Measurements from ENCODE around the gene PLA2G4B. TPM values are rescaled to one million over a fixed set of nuclear protein-coding genes. Genes with fewer than 3 reads are reported as not detected.

PLA2G4B gene
- total RNA-seq, 1 experiment from 2014 or later, result 4.7 TPM

DNA sequence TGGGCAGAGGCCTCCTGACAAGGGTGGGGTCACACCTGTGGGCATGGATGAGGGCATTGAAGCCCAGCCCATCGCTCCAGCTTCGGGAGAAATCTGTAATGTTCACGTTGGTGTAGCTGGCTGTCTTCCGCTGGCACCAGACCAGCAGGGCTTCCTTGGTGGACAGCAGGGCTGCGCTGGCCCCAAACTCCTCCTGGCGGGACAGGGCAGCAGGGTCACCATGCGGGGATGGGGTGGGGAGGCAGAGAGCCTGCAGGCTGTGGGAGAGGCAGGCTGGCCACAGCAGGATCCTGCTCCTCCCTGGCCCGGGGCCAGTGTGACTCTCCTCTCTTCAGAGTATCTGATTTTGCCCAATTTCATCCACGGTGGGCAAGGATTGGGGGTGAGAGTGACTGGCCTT lies 49.2 kb downstream of the PLA2G4B start:
- Histone ChIP-seq H3K36me3 (ENCODE audit: control insufficient read depth, insufficient read depth, low read length) (no peaks in the 10 kb centered on the region), H3K27ac (ENCODE audit: low read length) (no peak overlapping the region), H3K27me3 (ENCODE audit: control insufficient read depth, insufficient read depth, low read length) (no peaks in the 10 kb centered on the region), H3K4me1 (ENCODE audit: control insufficient read depth, insufficient read depth, low read length) (no peaks in the 10 kb centered on the region; the same call in 1 of the 2 replicates), H3K9me3 (ENCODE audit: control insufficient read depth, insufficient read depth, low read depth, low read length) (no peaks in the 10 kb centered on the region), H3K4me3 (ENCODE audit: low read depth in 2 of 2, low read length in 2 of 2) (no peak overlapping the region)
- intact Hi-C loops (cut with micrococcal nuclease; ENCODE audit: unreplicated experiment) (no loop called here), in situ Hi-C loops (cut with HindIII; ENCODE audit: low pct_unique_long_range_greater_than_20kb, low sequenced_read_pairs) (no loop called here)
- POLR2A ChIA-PET, result no interaction called here
- ATAC-seq (no peak), DNase-seq (ENCODE audit: low read depth, low spot score) (no peak)
- no TSS peak for BruUV-seq (replicated peaks)
- CTCF ChIA-PET, result no interaction called here
- no peak for TF ChIP-seq POLR2AphosphoS5 (IDR thresholded peaks at IDR 0.05; ENCODE audit: low read depth, low read length)
- TF ChIP-seq, protein P1, sequence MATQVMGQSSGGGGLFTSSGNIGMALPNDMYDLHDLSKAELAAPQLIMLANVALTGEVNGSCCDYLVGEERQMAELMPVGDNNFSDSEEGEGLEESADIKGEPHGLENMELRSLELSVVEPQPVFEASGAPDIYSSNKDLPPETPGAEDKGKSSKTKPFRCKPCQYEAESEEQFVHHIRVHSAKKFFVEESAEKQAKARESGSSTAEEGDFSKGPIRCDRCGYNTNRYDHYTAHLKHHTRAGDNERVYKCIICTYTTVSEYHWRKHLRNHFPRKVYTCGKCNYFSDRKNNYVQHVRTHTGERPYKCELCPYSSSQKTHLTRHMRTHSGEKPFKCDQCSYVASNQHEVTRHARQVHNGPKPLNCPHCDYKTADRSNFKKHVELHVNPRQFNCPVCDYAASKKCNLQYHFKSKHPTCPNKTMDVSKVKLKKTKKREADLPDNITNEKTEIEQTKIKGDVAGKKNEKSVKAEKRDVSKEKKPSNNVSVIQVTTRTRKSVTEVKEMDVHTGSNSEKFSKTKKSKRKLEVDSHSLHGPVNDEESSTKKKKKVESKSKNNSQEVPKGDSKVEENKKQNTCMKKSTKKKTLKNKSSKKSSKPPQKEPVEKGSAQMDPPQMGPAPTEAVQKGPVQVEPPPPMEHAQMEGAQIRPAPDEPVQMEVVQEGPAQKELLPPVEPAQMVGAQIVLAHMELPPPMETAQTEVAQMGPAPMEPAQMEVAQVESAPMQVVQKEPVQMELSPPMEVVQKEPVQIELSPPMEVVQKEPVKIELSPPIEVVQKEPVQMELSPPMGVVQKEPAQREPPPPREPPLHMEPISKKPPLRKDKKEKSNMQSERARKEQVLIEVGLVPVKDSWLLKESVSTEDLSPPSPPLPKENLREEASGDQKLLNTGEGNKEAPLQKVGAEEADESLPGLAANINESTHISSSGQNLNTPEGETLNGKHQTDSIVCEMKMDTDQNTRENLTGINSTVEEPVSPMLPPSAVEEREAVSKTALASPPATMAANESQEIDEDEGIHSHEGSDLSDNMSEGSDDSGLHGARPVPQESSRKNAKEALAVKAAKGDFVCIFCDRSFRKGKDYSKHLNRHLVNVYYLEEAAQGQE (IDR thresholded peaks at IDR 0.05; ENCODE audit: insufficient read depth in 1 of 2, low read depth in 2 of 2, low read length in 1 of 2), result no peak
- no peak for TF ChIP-seq SIN3A (IDR thresholded peaks at IDR 0.05; ENCODE audit: borderline replicate concordance, insufficient read depth, low read depth, low read length)
- TF ChIP-seq TCF7L2 (IDR thresholded peaks at IDR 0.05; ENCODE audit: low read depth, low read length), result no peak

DNA sequence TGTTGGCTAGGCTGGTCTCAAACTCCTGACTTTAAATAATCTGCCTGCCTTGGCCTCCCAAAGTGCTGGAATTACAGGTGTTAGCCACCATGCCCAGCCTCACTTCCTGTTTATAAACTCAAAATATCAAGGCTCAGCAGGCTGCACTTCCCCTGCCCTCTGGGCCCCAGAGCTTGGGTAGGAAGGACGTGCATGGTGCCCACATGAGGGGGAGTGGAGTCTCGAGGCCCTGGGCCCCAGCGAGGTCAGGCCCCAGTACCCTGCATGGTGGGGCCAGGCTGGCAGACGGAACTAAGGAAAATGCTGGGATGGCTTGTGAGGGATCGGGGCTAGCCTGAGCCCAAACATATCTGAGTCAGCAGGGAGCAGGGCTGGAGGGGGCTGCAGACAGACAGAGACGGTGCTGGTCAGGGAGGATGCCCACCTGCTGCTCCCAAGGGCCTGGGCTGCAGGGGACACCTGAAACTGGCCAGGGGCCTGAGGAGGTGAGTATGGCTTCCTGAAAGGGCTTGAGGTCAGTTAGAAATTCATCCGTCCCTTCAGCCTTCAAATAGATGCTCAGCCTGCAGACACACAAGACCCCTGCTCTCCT lies 50.1 kb downstream of the PLA2G4B start:
- Histone ChIP-seq H3K36me3 (ENCODE audit: control insufficient read depth, insufficient read depth, low read length) (no peaks in the 10 kb centered on the region), H3K9me3 (ENCODE audit: control insufficient read depth, insufficient read depth, low read depth, low read length) (no peaks in the 10 kb centered on the region), H3K27me3 (ENCODE audit: control insufficient read depth, insufficient read depth, low read length) (no peaks in the 10 kb centered on the region), H3K4me3 (ENCODE audit: low read depth in 2 of 2, low read length in 2 of 2) (no peak overlapping the region), H3K27ac (ENCODE audit: low read length) (no peak overlapping the region), H3K4me1 (ENCODE audit: control insufficient read depth, insufficient read depth, low read length) (no peaks in the 10 kb centered on the region; the same call in 1 of the 2 replicates)
- TF ChIP-seq POLR2AphosphoS5 (IDR thresholded peaks at IDR 0.05; ENCODE audit: low read depth, low read length), result no peak
- CTCF ChIA-PET, result no interaction called here
- BruUV-seq (replicated peaks), result no TSS peak
- no peak for ATAC-seq
- in situ Hi-C loops (cut with HindIII; ENCODE audit: low pct_unique_long_range_greater_than_20kb, low sequenced_read_pairs) (no loop called here), intact Hi-C loops (cut with micrococcal nuclease; ENCODE audit: unreplicated experiment) (no loop called here)
- POLR2A ChIA-PET, result no interaction called here
- DNase-seq (ENCODE audit: low read depth, low spot score), result no peak

DNA sequence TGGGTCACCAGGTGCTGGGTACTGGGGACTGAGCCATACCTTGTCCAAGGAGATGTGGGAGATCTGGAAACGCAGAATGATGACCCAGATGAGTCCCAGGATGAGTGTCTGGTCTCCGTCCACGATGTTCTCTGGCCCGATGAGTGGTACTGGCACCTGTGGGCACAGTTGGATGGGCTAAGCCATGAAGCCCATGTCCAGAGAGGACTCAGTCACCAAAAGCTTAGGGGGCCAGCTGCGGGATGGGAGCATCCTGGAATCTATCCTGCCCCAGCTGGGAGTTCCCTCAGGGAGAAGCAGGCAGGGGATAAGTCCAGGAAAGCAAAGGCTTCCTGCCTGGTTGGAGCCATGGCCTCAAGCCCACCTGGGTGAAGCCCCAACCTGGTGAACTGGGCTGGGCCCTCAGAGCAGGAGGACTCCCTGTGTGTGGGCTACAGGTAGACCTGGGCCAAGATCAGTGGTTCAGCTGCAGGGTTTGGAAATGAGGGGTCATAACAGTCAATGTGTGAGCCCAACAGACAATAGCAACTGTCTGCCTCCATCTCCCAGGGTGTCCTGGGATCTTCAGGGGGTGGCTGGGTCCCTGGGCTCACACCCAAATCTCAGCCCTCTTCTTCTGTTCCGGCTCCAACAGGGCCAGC lies 51.5 kb downstream of the PLA2G4B start:
- TF ChIP-seq POLR2AphosphoS5 (IDR thresholded peaks at IDR 0.05; ENCODE audit: low read depth, low read length) (no peak), SIN3A (IDR thresholded peaks at IDR 0.05; ENCODE audit: borderline replicate concordance, insufficient read depth, low read depth, low read length) (no peak), TCF7L2 (IDR thresholded peaks at IDR 0.05; ENCODE audit: low read depth, low read length) (no peak)
- TF ChIP-seq, protein P1 (IDR thresholded peaks at IDR 0.05; ENCODE audit: insufficient read depth in 1 of 2, low read depth in 2 of 2, low read length in 1 of 2), result no peak
- TF ChIP-seq, protein P2, sequence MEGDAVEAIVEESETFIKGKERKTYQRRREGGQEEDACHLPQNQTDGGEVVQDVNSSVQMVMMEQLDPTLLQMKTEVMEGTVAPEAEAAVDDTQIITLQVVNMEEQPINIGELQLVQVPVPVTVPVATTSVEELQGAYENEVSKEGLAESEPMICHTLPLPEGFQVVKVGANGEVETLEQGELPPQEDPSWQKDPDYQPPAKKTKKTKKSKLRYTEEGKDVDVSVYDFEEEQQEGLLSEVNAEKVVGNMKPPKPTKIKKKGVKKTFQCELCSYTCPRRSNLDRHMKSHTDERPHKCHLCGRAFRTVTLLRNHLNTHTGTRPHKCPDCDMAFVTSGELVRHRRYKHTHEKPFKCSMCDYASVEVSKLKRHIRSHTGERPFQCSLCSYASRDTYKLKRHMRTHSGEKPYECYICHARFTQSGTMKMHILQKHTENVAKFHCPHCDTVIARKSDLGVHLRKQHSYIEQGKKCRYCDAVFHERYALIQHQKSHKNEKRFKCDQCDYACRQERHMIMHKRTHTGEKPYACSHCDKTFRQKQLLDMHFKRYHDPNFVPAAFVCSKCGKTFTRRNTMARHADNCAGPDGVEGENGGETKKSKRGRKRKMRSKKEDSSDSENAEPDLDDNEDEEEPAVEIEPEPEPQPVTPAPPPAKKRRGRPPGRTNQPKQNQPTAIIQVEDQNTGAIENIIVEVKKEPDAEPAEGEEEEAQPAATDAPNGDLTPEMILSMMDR (IDR thresholded peaks at IDR 0.05), result no peak
- DNase-seq (ENCODE audit: low read depth, low spot score), result no peak
- ATAC-seq, result no peak
- H3K4me3 ChIP-seq (ENCODE audit: low read depth in 2 of 2, low read length in 2 of 2), result no peak overlapping the region
- ChIA-PET CTCF (no interaction called here), POLR2A (no interaction called here)
- H3K27ac ChIP-seq (ENCODE audit: low read length), result no peak overlapping the region
- no peaks in the 10 kb centered on the region for H3K36me3 ChIP-seq (ENCODE audit: control insufficient read depth, insufficient read depth, low read length)
- no peaks in the 10 kb centered on the region for H3K9me3 ChIP-seq (ENCODE audit: control insufficient read depth, insufficient read depth, low read depth, low read length)
- no TSS peak for BruUV-seq (replicated peaks)
- intact Hi-C loops (cut with micrococcal nuclease; ENCODE audit: unreplicated experiment), result no loop called here
- in situ Hi-C loops (cut with HindIII; ENCODE audit: low pct_unique_long_range_greater_than_20kb, low sequenced_read_pairs), result no loop called here
- H3K4me1 ChIP-seq (ENCODE audit: control insufficient read depth, insufficient read depth, low read length), result peaks cover 7% of the 10 kb centered on the region
- no peaks in the 10 kb centered on the region for H3K27me3 ChIP-seq (ENCODE audit: control insufficient read depth, insufficient read depth, low read length)
